Activated CD8-positive, alpha-beta memory T cell treated with anti-CD3 and anti-CD28 coated beads for 4 hours (primary cell): ENCODE results near the gene MOB2.

Experiments
- DNase-seq, 2 donors: peaks; one replicate each; pipeline ENCODE4 v3.0.0-alpha.2; 2020; ENCODE audit warnings: low read depth in 2 of 2

Gene MOB2, protein sequence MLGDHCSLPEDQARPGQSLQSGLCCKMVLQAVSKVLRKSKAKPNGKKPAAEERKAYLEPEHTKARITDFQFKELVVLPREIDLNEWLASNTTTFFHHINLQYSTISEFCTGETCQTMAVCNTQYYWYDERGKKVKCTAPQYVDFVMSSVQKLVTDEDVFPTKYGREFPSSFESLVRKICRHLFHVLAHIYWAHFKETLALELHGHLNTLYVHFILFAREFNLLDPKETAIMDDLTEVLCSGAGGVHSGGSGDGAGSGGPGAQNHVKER

DNA sequence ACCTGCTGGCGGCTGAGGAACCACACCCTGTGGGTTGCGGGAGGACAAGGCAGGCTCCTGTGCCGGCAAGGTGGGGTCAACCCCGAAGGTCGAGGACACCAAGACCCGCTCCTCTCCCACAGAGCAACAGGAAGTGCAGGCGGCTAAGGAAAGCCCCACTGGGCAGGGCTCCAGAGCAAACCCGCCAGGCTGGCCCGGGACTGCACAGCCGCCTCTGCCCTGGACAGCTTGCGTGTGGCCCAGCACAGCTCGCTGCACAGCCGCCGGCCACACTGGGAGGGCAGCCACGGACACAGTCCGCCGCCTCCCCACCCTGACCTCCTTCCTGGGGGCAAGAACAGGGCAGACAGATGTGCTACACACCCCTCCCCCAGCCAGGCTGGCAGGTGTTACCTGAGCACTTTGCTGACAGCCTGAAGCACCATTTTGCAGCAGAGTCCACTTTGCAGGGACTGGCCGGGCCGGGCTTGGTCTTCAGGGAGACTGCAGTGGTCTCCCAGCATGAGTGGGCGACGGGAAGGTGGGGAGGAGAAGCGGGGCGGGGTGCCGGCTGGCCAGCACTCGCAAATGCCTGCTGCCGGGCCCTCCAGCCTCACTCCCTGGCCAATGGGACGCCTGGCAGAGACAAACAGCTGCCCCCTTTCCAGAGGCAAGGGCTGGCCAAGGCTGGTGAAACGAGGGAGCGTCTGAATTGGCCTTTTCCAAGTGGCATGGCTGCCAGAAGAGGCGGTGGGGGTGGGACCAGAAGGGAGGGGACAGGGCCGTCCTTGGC lies at the start of gene MOB2:
Gene MOB2 (minus strand): TSS at position 726 of the 772 bp plus-strand sequence. CDS start 223 bp downstream, at position 503.
- DNase-seq, result no peak

GRCh38 chr11:1534682-1535081 lies 48.1 kb upstream of the MOB2 start:
- DNase-seq, result no peak

- DNase-seq, result no peak
These were observed 47.6 kb upstream of the MOB2 start for GRCh38 chr11:1534171-1534570.

GRCh38 chr11:1533342-1533725 lies 46.8 kb upstream of the MOB2 start:
- no peak for DNase-seq

DNA sequence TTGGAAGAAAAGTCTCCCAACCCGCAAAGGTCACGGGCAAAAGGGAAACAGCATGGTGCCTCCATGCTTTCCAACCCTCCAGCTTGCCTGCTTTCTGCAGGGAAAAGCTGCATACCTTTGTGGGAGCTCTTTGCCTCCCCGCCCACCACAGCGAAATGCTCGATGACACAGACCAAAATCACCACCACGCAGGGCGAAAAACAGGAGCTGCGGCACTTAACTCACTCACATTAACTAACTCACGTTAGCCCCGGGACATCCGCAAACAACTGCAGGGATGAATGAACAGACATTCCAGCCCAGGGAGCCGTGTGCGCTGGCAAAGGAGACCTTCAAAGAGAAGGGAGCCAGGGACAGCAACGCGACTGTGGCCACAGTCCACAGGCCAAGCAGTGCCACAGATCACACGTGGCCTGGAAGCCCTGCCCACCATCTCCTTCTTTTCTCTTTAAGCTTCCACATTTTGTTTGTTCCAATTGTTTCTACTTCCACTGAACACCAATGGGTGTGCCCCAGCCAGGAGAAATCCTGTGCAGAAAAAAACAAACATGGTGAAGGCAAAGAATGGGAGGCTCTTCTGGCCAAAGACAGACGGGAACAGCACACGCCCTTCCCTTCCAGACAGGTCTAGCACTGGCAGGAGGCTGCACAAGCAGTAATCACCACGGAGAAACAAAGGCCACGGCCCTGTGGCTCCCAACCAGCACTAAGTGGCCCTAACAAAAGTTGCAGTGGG lies 46.2 kb upstream of the MOB2 start:
- DNase-seq, result no peak

GRCh38 chr11:1532014-1532586 lies 45.5 kb upstream of the MOB2 start:
- no peak for DNase-seq

DNA sequence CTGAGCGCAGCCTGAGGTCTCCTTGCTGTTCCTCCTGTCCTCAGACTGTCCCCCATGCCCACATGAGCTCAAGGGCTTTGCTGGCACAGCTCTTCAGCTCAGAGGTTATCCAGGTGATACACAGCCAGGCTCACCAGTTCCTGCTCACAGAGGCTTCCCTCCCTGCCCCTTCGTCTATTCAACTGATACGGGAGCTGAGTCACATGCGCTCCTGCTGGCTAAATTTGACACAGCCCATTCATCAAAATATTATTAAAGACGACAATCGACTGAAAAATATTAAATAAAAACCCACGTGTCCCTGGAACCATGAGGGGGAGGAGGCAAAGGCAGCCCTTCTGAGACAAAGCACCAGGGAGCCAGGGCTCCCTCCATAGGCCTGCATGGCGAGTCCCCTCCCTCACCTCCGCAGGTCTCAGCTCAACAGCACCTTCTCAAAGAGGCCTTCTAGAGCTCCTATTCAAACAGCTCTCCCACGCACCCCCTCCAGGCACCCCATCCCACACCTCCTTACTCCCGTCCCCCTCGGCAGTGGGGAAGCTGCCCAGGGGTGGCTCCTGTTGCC lies 45.0 kb upstream of the MOB2 start:
- DNase-seq, result no peak

- DNase-seq, result no peak
These were observed 44.3 kb upstream of the MOB2 start for GRCh38 chr11:1530686-1531448.

GRCh38 chr11:1529774-1530173 lies 43.2 kb upstream of the MOB2 start:
- no peak for DNase-seq

DNA sequence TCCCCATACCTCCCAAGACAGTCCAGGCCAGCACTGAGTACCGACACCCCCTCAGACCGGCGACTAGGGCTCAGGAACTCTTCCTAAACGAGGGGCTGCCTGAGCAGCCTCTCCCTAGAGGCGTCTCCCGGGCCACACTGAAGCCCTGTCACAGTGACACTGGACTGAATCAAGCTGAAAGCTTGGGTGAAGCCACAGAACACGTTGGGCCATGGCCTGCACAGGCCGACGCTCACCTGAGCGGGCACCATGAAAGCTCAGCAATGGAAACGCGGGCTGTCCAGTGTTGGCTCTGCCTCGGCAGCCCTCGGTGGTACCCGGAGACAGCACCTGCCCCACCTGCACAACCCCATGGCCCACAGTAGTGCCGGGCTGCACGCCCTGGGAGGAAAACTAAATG lies 42.7 kb upstream of the MOB2 start:
- no peak for DNase-seq

- no peak for DNase-seq
These were observed 42.1 kb upstream of the MOB2 start for GRCh38 chr11:1528710-1529109.

- DNase-seq, result no peak
These were observed 40.2 kb upstream of the MOB2 start for GRCh38 chr11:1526785-1527184.

DNA sequence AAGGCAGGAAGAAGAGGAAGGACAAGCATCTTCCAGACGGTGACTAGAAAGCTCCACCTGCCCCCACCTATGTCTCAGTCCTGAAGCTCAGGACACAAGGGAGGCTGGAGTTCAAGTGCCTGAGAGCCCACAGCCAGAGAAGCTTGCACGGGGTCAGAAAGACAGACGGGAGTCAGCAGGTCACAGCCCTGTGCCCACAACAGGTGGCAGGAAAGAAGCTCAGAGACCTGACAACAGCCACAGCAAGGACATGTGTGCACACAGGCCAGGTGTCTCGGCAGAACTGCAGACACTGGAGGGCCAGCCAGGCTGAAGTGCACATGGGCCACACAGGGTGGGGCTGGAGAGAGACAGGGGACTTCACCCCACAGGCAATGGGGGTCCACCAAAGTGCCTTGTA lies 37.2 kb upstream of the MOB2 start:
- no peak for DNase-seq

DNA sequence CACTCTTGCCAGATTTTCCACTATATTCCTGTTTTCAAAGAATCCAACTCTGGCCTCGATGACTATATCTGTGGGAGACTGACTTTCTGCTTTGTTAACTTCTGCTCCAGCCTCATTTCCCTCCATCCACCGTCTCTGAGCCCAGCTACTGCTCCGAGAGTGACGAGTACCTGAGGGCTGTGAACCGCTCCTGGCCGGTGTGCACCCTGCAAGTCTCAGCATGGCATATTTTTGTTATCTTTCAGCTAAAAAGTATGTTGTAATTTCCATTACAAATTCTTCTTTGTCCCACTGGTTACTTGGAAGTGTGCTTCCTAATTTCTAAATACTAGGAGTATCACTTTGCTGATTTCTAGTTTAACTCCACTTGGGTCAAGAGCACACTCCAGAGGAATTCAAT lies 36.5 kb upstream of the MOB2 start:
- no peak for DNase-seq

- no peak for DNase-seq
These were observed 35.5 kb upstream of the MOB2 start for GRCh38 chr11:1522081-1522424.

- no peak for DNase-seq
These were observed 35.0 kb upstream of the MOB2 start for GRCh38 chr11:1521382-1522080.

DNA sequence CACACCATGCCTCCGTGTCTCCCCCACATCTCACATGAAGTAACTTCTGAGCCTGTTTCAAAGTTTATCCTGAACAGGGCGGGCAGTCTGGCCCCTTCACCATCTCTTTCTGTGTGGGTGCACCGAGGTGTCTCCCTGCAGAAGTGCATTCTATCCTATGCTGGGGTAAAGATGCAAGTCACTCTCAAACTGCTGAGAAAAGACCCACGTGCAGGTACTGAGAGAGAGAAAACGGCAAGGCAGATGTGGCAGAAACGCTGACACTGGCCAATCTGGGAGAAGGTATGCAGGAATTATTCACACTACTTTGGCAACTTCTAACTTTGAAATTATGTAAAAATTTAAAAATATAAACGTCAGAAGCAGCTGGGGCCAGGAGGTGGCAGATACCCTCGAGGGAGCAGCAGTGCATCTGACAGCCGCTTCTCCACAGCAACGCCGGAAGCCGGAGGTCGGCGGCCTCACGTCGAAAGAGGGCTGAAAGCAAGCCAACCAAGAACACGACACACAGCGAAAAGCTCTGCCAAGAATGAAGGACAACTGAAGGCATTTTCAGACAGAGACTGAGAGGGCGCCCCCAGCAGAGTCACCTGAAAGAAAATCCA lies 34.2 kb upstream of the MOB2 start:
- no peak for DNase-seq

- DNase-seq, result no peak
These were observed 33.7 kb upstream of the MOB2 start for GRCh38 chr11:1520209-1520662.

DNA sequence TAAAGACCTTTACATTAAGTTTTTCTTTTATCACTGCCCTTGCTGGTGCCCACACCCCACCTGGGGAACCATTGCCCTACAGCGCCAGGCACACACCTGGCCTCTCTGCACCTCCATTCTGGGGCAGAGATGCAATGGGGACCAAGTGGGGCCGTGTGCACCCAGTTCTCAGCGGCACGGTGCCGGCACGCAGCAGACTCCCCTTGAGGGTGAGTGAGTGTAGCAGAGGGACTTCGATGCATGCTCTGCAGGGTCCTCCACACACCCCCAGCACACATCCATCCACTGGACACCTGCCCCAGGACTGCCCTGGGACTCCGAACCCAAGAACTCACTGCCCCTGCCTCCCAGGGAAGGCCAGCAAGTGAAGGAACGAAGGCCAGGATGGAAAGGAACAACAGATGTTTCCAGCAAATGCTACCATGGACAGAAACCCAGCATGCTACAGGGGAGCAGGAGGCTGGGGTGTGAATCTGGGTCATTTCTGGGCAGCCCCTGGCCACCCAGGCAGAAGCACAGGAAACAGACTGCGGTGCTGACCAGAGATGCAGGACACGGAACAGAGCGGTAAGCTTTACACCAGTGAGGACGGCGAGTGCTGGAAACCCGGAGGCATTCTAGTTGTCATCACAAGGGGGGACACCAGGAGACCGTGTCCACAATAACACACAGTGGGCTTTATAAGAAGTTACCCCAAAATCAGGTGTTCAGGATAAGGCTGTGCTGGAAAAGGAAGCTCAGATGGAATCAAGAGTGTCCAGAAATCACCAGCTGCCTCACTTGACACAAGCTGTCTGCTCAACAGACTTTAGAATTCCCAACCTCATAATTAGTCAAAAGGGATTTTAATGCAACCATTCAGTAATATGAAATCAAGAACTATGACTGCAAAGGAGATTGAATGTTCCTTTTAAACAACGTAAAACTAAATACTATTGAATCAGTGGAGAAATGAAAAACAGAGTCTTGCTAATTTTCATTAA lies 32.7 kb upstream of the MOB2 start:
- DNase-seq, result no peak
